ENCODE data around the gene ATP6V1E1. TPM values are rescaled to one million over a fixed set of nuclear protein-coding genes. Genes with fewer than 3 reads are reported as not detected.

ATP6V1E1 gene
- total and polyA plus RNA-seq, 9 of the 15 experiments (the other 6 are each of a cell fraction or from before 2014, with no cell fraction given): 122 to 249 (median 179) TPM

GRCh38 chr22:17638432-17639246, 10.1 kb upstream of the ATP6V1E1 start, which contains the start of gene BCL2L13 (continued):
- no peak for TF ChIP-seq BRF2 (IDR thresholded peaks at IDR 0.05; ENCODE audit: borderline replicate concordance, insufficient read depth, insufficient read length)
- TF ChIP-seq CCNT2 (IDR thresholded peaks at IDR 0.05; ENCODE audit: borderline replicate concordance, extremely low read depth, insufficient read length, low read depth, low read length): peak; percentile 54
- TF ChIP-seq TAF1 (IDR thresholded peaks at IDR 0.05; ENCODE audit: control insufficient read depth, extremely low read depth, insufficient read depth, low read length, severe bottlenecking): peak; percentile 100
- no peak; the same call in 1 of the 2 replicates for TF ChIP-seq ZNF263 (CRISPR knock-in tag; IDR thresholded peaks at IDR 0.05; ENCODE audit: borderline replicate concordance)
- TF ChIP-seq ZNF766 (CRISPR knock-in tag; conservative IDR thresholded peaks at IDR 0.05): no peak
- TF ChIP-seq ZFPM2 (CRISPR knock-in tag; IDR thresholded peaks at IDR 0.05): peak; percentile 77; the same call in 1 of the 2 replicates
- no peak for TF ChIP-seq ZNF398 (CRISPR knock-in tag; IDR thresholded peaks at IDR 0.05)
- peak; percentile 78 for TF ChIP-seq POLR2AphosphoS5 (IDR thresholded peaks at IDR 0.05; ENCODE audit: control insufficient read depth, insufficient read depth, low read depth, low read length)
- peak; percentile 86 for TF ChIP-seq PML (IDR thresholded peaks at IDR 0.05; ENCODE audit: low read length)
- no peak for TF ChIP-seq DLX4 (CRISPR knock-in tag; IDR thresholded peaks at IDR 0.05)
- TF ChIP-seq ATF3 (IDR thresholded peaks at IDR 0.05): peak; percentile 98
- TF ChIP-seq ATF3 (CRISPR knock-in tag; conservative IDR thresholded peaks at IDR 0.05): peak; percentile 99
- TF ChIP-seq SNIP1 (IDR thresholded peaks at IDR 0.05; ENCODE audit: low read depth): no peak
- no peak for TF ChIP-seq MYNN (IDR thresholded peaks at IDR 0.05)
- TF ChIP-seq MYNN (CRISPR knock-in tag; IDR thresholded peaks at IDR 0.05): no peak
- no peak; the same call in 1 of the 2 replicates for TF ChIP-seq BCOR (IDR thresholded peaks at IDR 0.05)
- no peak for TF ChIP-seq ZNF282 (CRISPR knock-in tag; IDR thresholded peaks at IDR 0.05)
- no peak for TF ChIP-seq HLTF (IDR thresholded peaks at IDR 0.05)
- no peak for TF ChIP-seq ZC3H8 (IDR thresholded peaks at IDR 0.05)
- TF ChIP-seq PBX2 (CRISPR knock-in tag; IDR thresholded peaks at IDR 0.05; ENCODE audit: low read depth): no peak
- TF ChIP-seq PBX2 (tag; conservative IDR thresholded peaks at IDR 0.05; ENCODE audit: low read depth): no peak
- TF ChIP-seq RAD51 (IDR thresholded peaks at IDR 0.05; ENCODE audit: borderline replicate concordance, low read depth): no peak
